GM18951 (cell line): ENCODE measurements around the gene PIP4P1.

ENCODE experiments used
- POLR2A ChIP-seq: IDR thresholded peaks from 4 replicates; pipeline ENCODE4 v1.6.1; 2011; ENCODE audit warnings: mild to moderate bottlenecking; ENCODE audit not compliant: insufficient read length, insufficient read depth; ENCODE audit errors: extremely low read depth
- in situ Hi-C: fragments of 300-500 bp; cut with MboI; formaldehyde crosslinking; loops from one replicate; pipeline ENCODE4 v1.12.0; 2022; ENCODE audit warnings: low sequenced_read_pairs, mixed read lengths, inconsistent platforms; ENCODE audit not compliant: unreplicated experiment

The PIP4P1 gene

GRCh38 chr14:20418501-20418909 lies 42.7 kb downstream of the PIP4P1 start:
- in situ Hi-C loops = no loop called here
- no peak for TF ChIP-seq POLR2A

- no peak for TF ChIP-seq POLR2A
- in situ Hi-C loops = no loop called here
These were observed 43.7 kb downstream of the PIP4P1 start for GRCh38 chr14:20417250-20418186.

- TF ChIP-seq POLR2A = no peak
- in situ Hi-C loops = no loop called here
These were observed 45.0 kb downstream of the PIP4P1 start for GRCh38 chr14:20416223-20416622.

GRCh38 chr14:20415782-20416206 lies 45.4 kb downstream of the PIP4P1 start:
- in situ Hi-C loops = no loop called here

GRCh38 chr14:20413744-20414082 lies 47.5 kb downstream of the PIP4P1 start:
- TF ChIP-seq POLR2A = no peak
- in situ Hi-C loops = no loop called here

More at GRCh38 chr14:20415782-20416206, 45.4 kb downstream of the PIP4P1 start:
- TF ChIP-seq POLR2A = no peak

- in situ Hi-C loops = no loop called here
- peak; percentile 68 for TF ChIP-seq POLR2A
These were observed 48.1 kb downstream of the PIP4P1 start, which contains the start of gene TEP1 for GRCh38 chr14:20412876-20413743. Gene TEP1 (minus strand): TSS chr14:20413501. CDS start chr14:20408439, 5,062 bp downstream.

- no peak for TF ChIP-seq POLR2A
- in situ Hi-C loops = no loop called here
These were observed 48.8 kb downstream of the PIP4P1 start for GRCh38 chr14:20412411-20412810.

- in situ Hi-C loops = no loop called here
- no peak for TF ChIP-seq POLR2A
These were observed 52.0 kb downstream of the PIP4P1 start for GRCh38 chr14:20409226-20409625.
